Uterus (tissue), 4 donors: ENCODE results near the gene SELPLG. TPM values are rescaled to one million over a fixed set of nuclear protein-coding genes. Genes with fewer than 3 reads are reported as not detected.

Experiments used
- DNase-seq, 2 donors: peaks; one replicate each; pipeline ENCODE4 v3.0.0-alpha.2; 2019 to 2020
- H3K27ac ChIP-seq, 2 donors: fragments of 200-600 bp; sonication (generic); 1 replicate in 1 of 2; 2 replicates in 1 of 2; pipeline ENCODE4 v1.5.1; 2016 to 2018
- H3K27me3 ChIP-seq, 2 donors: fragments of 200-600 bp; sonication (generic); one replicate each; pipeline ENCODE4 v1.5.1; 2018 to 2019; ENCODE audit warnings: control low read depth in 1 of 2
- H3K36me3 ChIP-seq, 2 donors: fragments of 200-600 bp; sonication (generic); one replicate each; pipeline ENCODE4 v1.5.1; 2019; ENCODE audit warnings: control low read depth in 1 of 2
- H3K4me1 ChIP-seq, 2 donors: fragments of 200-600 bp; sonication (generic); one replicate each; pipeline ENCODE4 v1.5.1; 2018 to 2019; ENCODE audit warnings: control low read depth in 1 of 2
- H3K4me3 ChIP-seq, 2 donors: fragments of 200-600 bp; sonication (generic); 1 replicate in 1 of 2; 2 replicates in 1 of 2; pipeline ENCODE4 v1.5.1; 2018 to 2019; ENCODE audit warnings: mild to moderate bottlenecking in 1 of 2
- H3K9me3 ChIP-seq, 2 donors: fragments of 200-600 bp; sonication (generic); one replicate each; pipeline ENCODE4 v1.5.1; 2019; ENCODE audit warnings: control low read depth in 1 of 2
- POLR2A ChIP-seq, 2 donors: fragments of 450-650 bp; IDR thresholded peaks; one replicate each; pipeline ENCODE4 v1.6.1; 2016; ENCODE audit warnings: antibody characterized with exemption in 2 of 2, mild to moderate bottlenecking in 1 of 2, moderate library complexity in 1 of 2
- intact Hi-C: fragments of 100-400 bp; cut with DNase I; formaldehyde crosslinking; loops from one replicate; pipeline ENCODE4 v1.15.1; 2023; ENCODE audit warnings: low total_unique reads
- total RNA-seq, 4 donors: library from RNA; depleted of rRNA in 3 of 4; stranded (reverse); fragments of >200 nt in 3 of 4; gene quantifications; one replicate each; pipeline versions ENCODE4 v1.1.0 to v1.2.4, GENCODE V29; 2014 to 2023
- TF ChIP-seq, protein P1 (sequence below), 4 experiments: fragments of 200-600 bp in 2 of 4; fragments of 450-650 bp in 2 of 4; sonication (generic) in 2 of 4; IDR thresholded peaks; one replicate each; pipeline ENCODE4 v1.5.1; 2016 to 2019; ENCODE audit warnings: antibody characterized with exemption in 4 of 4, mild to moderate bottlenecking in 2 of 4, moderate library complexity in 1 of 4
- donor health status: DM: yes; HTN: yes; CAD: no.

SELPLG gene
- total RNA-seq, 4 donors from 2014 or later, result 1.5 to 6.5 (median 2.9) TPM

GRCh38 chr12:108627134-108627920 is 6.4 kb downstream of the SELPLG start:
- Histone ChIP-seq H3K9me3 (no peaks in the 10 kb centered on the region), H3K36me3 (no peaks in the 10 kb centered on the region), H3K4me3 (no peak overlapping the region), H3K4me1 (peaks cover 12% of the 10 kb centered on the region in 2 donors), H3K27ac (no peak overlapping the region), H3K27me3 (no peaks in the 10 kb centered on the region)
- intact Hi-C loops, result no loop called here
- DNase-seq, result no peak
- TF ChIP-seq, protein P1, sequence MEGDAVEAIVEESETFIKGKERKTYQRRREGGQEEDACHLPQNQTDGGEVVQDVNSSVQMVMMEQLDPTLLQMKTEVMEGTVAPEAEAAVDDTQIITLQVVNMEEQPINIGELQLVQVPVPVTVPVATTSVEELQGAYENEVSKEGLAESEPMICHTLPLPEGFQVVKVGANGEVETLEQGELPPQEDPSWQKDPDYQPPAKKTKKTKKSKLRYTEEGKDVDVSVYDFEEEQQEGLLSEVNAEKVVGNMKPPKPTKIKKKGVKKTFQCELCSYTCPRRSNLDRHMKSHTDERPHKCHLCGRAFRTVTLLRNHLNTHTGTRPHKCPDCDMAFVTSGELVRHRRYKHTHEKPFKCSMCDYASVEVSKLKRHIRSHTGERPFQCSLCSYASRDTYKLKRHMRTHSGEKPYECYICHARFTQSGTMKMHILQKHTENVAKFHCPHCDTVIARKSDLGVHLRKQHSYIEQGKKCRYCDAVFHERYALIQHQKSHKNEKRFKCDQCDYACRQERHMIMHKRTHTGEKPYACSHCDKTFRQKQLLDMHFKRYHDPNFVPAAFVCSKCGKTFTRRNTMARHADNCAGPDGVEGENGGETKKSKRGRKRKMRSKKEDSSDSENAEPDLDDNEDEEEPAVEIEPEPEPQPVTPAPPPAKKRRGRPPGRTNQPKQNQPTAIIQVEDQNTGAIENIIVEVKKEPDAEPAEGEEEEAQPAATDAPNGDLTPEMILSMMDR (IDR thresholded peaks at IDR 0.05), result no peak
- no peak for TF ChIP-seq POLR2A (IDR thresholded peaks at IDR 0.05)

- no peak overlapping the region for H3K4me3 ChIP-seq
- no peak for DNase-seq
- H3K27ac ChIP-seq, result no peak overlapping the region
- no peaks in the 10 kb centered on the region for H3K9me3 ChIP-seq
- TF ChIP-seq, protein P1 (IDR thresholded peaks at IDR 0.05), result no peak
- TF ChIP-seq POLR2A (IDR thresholded peaks at IDR 0.05), result no peak
- no peaks in the 10 kb centered on the region for H3K36me3 ChIP-seq
- no peaks in the 10 kb centered on the region for H3K27me3 ChIP-seq
- intact Hi-C loops, result no loop called here
- peaks cover 6 to 12% of the 10 kb centered on the region in 2 donors for H3K4me1 ChIP-seq
Observed at GRCh38 chr12:108625228-108625627, 8.5 kb downstream of the SELPLG start.

- Histone ChIP-seq H3K36me3 (no peaks in the 10 kb centered on the region), H3K27me3 (no peaks in the 10 kb centered on the region), H3K4me3 (no peak overlapping the region), H3K4me1 (peaks cover 0 to under 1% of the 10 kb centered on the region in 2 donors), H3K9me3 (no peaks in the 10 kb centered on the region), H3K27ac (no peak overlapping the region)
- TF ChIP-seq, protein P1 (IDR thresholded peaks at IDR 0.05), result no peak
- TF ChIP-seq POLR2A (IDR thresholded peaks at IDR 0.05), result no peak
- intact Hi-C loops, result no loop called here
- DNase-seq, result no peak
Observed at GRCh38 chr12:108623577-108623976, 10.1 kb downstream of the SELPLG start.

DNA sequence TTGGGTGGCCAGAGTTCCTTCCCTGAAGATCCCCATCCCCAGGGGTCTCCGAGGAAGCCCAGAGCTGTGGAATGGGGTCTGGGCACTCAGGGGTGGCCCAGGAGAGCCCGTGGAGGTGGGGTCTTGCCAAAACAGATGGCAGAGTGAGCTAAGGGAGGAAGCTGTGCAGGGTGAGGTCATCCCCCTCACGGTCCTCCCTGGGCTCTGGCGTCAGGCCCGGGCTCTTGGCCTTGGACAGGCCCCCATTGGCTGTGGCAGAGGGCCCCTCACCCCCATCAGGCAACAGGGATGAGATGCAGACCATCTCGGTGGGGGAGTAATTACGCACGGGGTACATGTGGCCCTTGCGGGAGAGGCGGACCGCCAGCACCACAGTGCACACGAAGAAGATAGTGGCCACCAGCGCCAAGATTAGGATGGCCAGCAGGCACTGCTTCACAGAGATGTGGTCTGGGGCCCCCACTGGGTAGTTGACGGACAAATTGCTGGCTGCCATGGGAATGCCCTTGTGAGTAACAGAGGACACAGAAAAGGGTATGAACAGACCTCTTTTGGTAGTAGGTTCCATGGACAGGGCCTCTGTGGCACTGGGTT is 10.7 kb downstream of the SELPLG start:
- Histone ChIP-seq H3K4me3 (no peak overlapping the region), H3K9me3 (no peaks in the 10 kb centered on the region), H3K4me1 (no peaks in the 10 kb centered on the region), H3K27me3 (no peaks in the 10 kb centered on the region), H3K27ac (no peak overlapping the region), H3K36me3 (no peaks in the 10 kb centered on the region)
- DNase-seq, result no peak
- intact Hi-C loops, result no loop called here
- no peak for TF ChIP-seq POLR2A (IDR thresholded peaks at IDR 0.05)
- TF ChIP-seq, protein P1 (IDR thresholded peaks at IDR 0.05), result no peak

- Histone ChIP-seq H3K27me3 (no peaks in the 10 kb centered on the region), H3K36me3 (no peaks in the 10 kb centered on the region), H3K27ac (no peak overlapping the region), H3K4me1 (no peaks in the 10 kb centered on the region), H3K9me3 (no peaks in the 10 kb centered on the region), H3K4me3 (no peak overlapping the region)
- no peak for DNase-seq
- no peak for TF ChIP-seq POLR2A (IDR thresholded peaks at IDR 0.05)
- TF ChIP-seq, protein P1 (IDR thresholded peaks at IDR 0.05), result no peak
- intact Hi-C loops, result no loop called here
Observed at GRCh38 chr12:108622421-108622820, 11.3 kb downstream of the SELPLG start.
